Adrenal gland (tissue), 5 donors: ENCODE measurements around the gene CFAP299.

ENCODE experiments used
- POLR2A ChIP-seq, 2 donors: fragments of 450-650 bp; IDR thresholded peaks; one replicate each; pipeline ENCODE4 v1.6.1; 2017; ENCODE audit warnings: antibody characterized with exemption in 2 of 2, mild to moderate bottlenecking in 2 of 2, moderate library complexity in 1 of 2
- TF ChIP-seq, protein P1 (sequence below), 6 experiments: fragments of 450-650 bp in 4 of 6; fragments of 200-600 bp in 2 of 6; sonication (generic) in 1 of 6; IDR thresholded peaks; 1 replicate in 5 of 6; 2 replicates in 1 of 6; pipeline versions ENCODE4 v1.5.1 to v1.8.0; 2016 to 2021; ENCODE audit warnings: antibody characterized with exemption in 6 of 6, mild to moderate bottlenecking in 2 of 6, moderate library complexity in 1 of 6
- donor health status: DM: no; HTN: no; CAD: no.

DNA sequence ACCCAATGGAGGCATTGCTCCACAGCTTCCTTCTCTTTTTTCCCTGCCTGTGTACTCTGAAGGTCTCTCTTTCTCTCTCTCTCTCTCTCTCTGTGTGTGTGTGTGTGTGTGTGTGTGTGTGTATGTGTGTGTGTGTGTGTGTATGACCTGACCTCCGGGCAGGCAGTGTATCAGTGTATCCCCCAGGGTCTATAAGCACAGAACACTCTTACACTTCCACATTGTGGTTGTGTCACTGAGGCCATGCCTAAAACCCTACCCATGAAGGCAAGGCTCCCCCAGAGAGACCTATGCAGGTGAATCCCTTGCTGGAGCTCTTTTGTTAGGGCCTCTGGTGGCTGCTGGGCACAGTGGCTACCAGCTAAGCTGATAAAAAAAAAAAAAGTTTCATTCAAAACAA is 394.6 kb downstream of the CFAP299 start:
- TF ChIP-seq, protein P1, sequence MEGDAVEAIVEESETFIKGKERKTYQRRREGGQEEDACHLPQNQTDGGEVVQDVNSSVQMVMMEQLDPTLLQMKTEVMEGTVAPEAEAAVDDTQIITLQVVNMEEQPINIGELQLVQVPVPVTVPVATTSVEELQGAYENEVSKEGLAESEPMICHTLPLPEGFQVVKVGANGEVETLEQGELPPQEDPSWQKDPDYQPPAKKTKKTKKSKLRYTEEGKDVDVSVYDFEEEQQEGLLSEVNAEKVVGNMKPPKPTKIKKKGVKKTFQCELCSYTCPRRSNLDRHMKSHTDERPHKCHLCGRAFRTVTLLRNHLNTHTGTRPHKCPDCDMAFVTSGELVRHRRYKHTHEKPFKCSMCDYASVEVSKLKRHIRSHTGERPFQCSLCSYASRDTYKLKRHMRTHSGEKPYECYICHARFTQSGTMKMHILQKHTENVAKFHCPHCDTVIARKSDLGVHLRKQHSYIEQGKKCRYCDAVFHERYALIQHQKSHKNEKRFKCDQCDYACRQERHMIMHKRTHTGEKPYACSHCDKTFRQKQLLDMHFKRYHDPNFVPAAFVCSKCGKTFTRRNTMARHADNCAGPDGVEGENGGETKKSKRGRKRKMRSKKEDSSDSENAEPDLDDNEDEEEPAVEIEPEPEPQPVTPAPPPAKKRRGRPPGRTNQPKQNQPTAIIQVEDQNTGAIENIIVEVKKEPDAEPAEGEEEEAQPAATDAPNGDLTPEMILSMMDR (IDR thresholded peaks at IDR 0.05), result no peak
- TF ChIP-seq POLR2A (IDR thresholded peaks at IDR 0.05), result no peak
